B cell (primary cell): ENCODE measurements around the gene STX8.

ENCODE experiments used
- EZH2 ChIP-seq: IDR thresholded peaks from 2 replicates; pipeline ENCODE4 v1.6.1; 2012; ENCODE audit warnings: borderline replicate concordance, low read depth, mild to moderate bottlenecking, moderate library complexity, low read length; ENCODE audit not compliant: insufficient read depth, poor library complexity, severe bottlenecking
- TF ChIP-seq, protein P1 (sequence below): fragments of 200-600 bp; IDR thresholded peaks from one replicate; pipeline ENCODE4 v1.8.0; 2022; ENCODE audit warnings: antibody characterized with exemption, mild to moderate bottlenecking

- TF ChIP-seq, protein P1, sequence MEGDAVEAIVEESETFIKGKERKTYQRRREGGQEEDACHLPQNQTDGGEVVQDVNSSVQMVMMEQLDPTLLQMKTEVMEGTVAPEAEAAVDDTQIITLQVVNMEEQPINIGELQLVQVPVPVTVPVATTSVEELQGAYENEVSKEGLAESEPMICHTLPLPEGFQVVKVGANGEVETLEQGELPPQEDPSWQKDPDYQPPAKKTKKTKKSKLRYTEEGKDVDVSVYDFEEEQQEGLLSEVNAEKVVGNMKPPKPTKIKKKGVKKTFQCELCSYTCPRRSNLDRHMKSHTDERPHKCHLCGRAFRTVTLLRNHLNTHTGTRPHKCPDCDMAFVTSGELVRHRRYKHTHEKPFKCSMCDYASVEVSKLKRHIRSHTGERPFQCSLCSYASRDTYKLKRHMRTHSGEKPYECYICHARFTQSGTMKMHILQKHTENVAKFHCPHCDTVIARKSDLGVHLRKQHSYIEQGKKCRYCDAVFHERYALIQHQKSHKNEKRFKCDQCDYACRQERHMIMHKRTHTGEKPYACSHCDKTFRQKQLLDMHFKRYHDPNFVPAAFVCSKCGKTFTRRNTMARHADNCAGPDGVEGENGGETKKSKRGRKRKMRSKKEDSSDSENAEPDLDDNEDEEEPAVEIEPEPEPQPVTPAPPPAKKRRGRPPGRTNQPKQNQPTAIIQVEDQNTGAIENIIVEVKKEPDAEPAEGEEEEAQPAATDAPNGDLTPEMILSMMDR: no peak
- no peak for TF ChIP-seq EZH2
Observed at GRCh38 chr17:9330611-9331271, 244.9 kb downstream of the STX8 start.
